ENCODE results near the gene TMEM132C.

TMEM132C gene

GRCh38 chr12:128712622-128713021, 445.7 kb downstream of the TMEM132C start:
- DNase-seq (ENCODE audit: low read depth): no peak

GRCh38 chr12:128715485-128715884, 448.5 kb downstream of the TMEM132C start:
- no peak for DNase-seq (ENCODE audit: low read depth)

- no peak for DNase-seq (ENCODE audit: low read depth)
These were observed 457.6 kb downstream of the TMEM132C start for GRCh38 chr12:128724468-128725046.

- no peak for DNase-seq (ENCODE audit: low read depth)
These were observed 459.9 kb downstream of the TMEM132C start for GRCh38 chr12:128726886-128727285.

- no peak for DNase-seq (ENCODE audit: low read depth)
These were observed 460.5 kb downstream of the TMEM132C start for GRCh38 chr12:128727461-128727860.

- no peak for DNase-seq (ENCODE audit: low read depth)
These were observed 461.0 kb downstream of the TMEM132C start for GRCh38 chr12:128727999-128728398.

- no peak for DNase-seq (ENCODE audit: low read depth)
These were observed 462.7 kb downstream of the TMEM132C start for GRCh38 chr12:128729628-128730121.

GRCh38 chr12:128734371-128734770, 467.4 kb downstream of the TMEM132C start:
- no peak for DNase-seq (ENCODE audit: low read depth)

- no peak for DNase-seq (ENCODE audit: low read depth)
These were observed 470.5 kb downstream of the TMEM132C start for GRCh38 chr12:128737292-128737966.

GRCh38 chr12:128743916-128744315, 476.9 kb downstream of the TMEM132C start:
- no peak for DNase-seq (ENCODE audit: low read depth)

GRCh38 chr12:128745772-128746689, 479.1 kb downstream of the TMEM132C start:
- DNase-seq (ENCODE audit: low read depth): no peak

- DNase-seq (ENCODE audit: low read depth): no peak
These were observed 480.5 kb downstream of the TMEM132C start for GRCh38 chr12:128747441-128747840.

GRCh38 chr12:128752386-128752785, 485.4 kb downstream of the TMEM132C start:
- no peak for DNase-seq (ENCODE audit: low read depth)

- no peak for DNase-seq (ENCODE audit: low read depth)
These were observed 486.5 kb downstream of the TMEM132C start for GRCh38 chr12:128753438-128753837.

GRCh38 chr12:128754275-128754674, 487.3 kb downstream of the TMEM132C start:
- DNase-seq (ENCODE audit: low read depth): no peak

GRCh38 chr12:128755566-128755965, 488.6 kb downstream of the TMEM132C start:
- no peak for DNase-seq (ENCODE audit: low read depth)
